Measurements from ENCODE around the gene CYSTM1.

CYSTM1 gene

DNA sequence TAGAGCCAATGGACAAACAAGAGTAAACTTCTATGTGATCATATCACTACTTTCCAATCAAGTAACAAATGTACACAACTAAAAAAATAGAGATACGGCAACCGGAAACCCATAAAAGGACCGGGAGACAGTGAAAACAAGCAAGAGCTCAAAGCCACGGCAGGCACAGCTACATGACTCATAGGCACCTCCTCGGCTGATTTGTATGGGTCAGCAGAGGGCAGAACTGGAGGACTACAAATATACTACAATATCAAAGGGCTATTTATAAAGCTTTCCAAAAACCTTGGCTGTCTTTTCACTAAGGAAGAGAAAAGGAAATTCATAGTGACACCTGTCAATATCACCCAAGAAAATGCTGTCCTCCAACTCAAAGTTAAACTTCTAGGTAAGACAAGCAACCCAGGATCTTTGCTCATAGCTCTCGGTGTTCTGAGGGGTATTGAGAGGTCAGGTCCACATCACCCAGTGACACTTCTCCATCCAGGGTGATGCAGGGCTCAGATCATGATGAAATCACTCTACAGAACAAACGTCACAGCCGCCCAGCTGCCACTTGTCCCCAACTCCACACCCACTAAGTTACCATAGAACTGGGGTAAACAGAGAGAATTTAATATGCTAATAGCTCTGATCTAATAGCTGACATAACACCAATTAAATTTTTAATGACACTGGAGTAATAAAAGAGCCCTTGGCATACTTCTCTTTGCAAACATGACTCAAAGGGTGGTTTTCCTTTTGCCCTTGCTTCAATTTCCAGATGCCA lies 86.6 kb downstream of the CYSTM1 start:
- DNase-seq = peak; percentile 51

DNA sequence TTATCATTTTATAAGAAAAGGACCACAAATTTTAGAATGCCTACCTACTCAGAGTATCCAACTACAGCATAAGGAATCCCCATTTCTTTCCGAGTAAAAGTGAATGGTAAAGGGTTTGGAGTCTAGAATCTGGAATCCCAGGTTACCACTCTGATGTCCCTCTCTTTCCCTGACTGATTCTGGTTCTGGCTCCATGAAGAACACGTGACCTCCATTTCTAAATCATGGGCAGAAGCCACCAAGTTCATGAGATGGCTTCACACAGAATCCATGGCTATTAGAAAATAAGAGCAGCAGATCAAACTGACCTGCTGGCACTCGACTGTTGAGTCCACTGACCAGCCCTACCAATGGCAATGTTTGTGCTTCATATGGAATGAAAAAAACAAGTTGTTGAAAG lies 87.2 kb downstream of the CYSTM1 start:
- no peak for DNase-seq

DNA sequence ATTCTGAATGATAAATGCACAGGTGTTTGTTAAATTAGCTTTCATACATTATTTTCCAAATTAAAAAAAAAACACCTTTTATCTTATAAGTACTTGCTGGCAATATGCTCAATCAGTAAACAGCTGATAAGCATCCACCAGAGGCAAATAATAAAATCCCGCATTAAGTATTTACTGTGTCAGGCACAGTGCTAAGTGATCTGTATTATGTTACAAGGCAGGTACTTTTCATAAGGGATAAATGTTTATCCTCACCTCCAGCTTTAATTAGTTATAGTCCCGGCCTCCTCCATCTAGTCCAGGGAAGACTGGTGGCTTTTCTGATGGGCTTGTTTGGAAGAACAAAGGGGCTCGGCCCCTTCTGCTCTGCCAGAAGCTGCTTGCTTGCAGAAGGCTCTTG lies 87.9 kb downstream of the CYSTM1 start:
- no peak for DNase-seq

DNA sequence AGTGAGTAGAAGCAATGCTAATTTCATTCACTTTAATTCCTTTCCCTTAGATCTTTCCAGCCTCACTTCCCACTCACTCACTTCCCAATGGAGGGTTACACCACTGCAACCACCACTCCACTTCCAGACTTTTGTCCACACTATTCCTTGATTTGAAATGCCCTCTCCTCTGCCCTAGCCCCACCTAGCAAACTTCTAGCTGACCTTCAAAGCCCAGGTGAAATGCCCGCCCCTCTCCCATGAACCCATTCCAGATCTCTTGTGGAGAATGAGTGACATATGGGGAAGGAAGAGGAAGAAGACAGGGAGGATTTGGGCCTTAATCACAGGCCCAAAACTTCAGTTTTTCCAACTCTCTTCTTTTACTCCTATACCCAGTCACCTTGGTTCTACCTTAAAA lies 90.9 kb downstream of the CYSTM1 start:
- DNase-seq = no peak

DNA sequence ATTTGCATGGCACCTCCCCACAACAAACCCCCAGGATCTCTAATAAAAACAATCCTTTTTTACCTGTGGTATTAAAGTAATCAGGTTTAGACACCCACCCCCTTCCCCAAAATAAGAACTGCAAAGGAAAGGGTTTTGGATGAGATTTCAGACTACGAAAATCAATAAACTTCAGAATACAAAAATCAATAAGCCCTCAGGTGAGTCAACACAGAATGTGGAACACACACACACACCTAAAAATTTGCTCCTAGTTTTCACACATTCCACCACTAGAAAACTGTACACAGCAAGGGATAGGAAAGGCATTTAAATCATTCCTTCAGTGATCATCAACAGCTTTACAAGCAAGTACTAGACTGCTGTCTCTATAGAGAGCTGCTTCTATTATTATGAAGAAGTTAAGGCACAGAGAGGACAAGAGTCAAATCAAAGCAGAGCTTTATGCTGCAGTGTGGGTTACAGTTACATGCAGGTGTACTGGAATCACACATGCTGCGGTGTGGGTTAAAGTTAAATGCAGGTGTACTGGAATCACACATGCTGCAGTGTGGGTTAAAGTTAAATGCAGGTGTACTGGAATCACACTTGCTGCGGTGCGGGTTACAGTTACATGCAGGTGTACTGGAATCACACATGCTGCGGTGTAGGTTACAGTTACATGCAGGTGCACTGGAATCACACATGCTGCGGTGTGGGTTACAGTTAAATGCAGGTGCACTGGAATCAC lies 91.6 kb downstream of the CYSTM1 start:
- DNase-seq = no peak

DNA sequence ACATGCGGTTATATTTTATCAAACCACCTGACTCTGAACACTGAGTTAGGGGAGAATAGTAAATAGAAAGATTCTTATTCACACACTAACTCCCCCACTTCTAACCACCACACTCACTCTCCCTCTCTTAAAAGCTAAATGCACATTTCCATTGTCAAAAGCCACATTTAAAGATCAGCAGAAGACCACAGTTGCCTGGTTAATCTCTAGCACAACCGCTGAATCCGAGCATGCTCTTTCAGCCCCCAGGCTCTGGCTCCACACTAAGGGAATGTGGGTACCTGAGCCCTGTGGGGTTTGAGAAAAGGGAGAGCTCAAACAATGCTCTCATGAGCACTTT lies 92.2 kb downstream of the CYSTM1 start:
- DNase-seq = no peak

DNA sequence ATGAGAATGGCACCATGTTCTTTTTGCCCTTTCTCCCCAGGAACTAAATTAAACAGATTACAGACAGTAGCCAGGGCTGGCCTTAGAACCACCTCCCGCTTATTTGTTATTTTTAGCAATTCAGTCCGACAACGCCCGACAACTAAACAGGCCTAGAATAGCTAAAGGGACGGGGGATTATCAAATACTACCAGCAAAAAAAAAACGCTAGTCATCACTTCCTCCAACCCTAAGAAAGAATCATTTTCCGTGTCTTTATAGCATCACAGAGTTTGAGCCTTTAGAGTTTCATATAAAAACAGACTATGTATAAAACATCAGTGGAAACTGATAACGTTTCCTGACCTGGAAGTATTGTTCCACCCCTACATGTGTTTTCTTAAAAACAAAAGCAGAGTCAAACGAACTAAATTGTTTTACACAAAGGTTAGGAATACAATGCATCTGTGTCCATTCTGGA lies 92.6 kb downstream of the CYSTM1 start:
- DNase-seq = no peak

DNA sequence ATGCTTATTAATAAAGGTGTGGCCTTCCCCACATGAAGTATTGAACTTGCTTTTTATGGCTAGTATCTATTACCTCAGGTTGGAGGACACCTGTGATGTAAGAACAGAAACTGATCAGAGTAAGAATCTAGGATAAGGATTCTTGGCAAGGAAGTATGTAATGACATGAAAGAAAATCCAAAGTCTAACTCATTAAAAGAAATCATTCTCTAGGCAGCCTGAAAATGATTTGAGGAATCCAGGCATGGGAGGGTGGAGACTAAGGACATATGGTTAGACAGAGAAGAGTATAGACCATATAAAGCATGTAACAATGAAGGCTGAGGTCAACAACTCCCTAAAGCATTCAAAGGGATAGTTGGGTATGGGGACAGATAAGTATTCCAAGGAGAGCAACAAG lies 95.0 kb downstream of the CYSTM1 start:
- no peak for DNase-seq

DNA sequence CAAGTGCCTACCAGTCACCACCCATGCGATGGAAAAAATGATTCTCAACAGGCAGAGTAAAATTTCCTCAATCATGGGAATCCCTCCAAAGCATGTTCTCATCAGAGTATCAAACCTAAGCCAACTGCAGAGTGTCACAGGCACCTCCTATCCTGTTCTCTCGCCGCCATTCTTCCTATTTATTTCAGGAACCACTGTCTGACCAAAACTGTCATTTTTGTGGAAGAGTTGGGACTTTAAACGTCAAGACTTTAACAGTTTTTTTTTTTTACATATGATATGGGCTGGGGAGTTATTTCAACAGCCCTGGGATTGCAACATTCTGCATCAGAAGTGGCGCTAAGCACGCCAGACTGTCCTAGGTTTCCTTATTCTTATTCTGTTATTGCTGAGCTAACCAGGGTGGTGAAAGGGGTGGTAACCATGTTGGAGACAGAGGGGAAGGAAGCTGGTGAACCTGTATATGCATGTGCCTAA lies 98.5 kb downstream of the CYSTM1 start:
- no peak for DNase-seq

DNA sequence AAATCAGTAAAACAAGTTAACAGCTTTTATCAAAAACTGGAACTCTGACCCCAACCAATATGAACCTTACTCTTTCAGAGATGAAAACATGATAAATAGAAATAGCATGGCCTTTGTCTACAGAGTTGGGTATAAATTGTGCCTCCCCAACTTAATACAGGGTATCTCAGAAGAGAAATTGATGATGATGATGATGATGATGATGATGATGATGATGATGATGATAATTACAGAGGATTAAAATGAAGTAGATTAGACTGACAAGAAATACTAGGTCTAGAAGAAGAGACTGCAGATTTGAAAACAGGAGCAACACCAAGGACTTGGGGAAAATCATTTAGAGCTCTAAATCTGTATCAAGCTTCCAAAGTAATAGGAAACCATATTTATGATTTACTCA lies 100.8 kb downstream of the CYSTM1 start:
- DNase-seq = no peak

DNA sequence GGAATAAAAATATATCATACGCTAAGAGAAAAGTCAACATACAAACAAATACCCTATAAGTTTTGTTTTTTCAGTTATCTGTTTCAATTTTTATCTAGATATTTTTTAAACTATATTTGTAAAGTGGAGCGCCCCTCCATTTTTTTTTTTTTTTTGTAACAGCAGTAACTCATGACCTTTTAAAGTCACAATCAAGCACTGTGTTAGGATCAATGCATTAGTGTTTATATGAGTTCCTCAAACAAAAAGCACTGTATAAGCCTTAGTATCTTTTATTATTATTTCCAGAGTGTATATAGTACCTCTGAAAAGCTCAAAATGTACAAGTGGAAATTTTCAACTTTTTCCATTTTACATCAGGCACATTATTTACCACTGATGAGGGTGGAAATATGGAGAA lies 107.3 kb downstream of the CYSTM1 start:
- no peak for DNase-seq

DNA sequence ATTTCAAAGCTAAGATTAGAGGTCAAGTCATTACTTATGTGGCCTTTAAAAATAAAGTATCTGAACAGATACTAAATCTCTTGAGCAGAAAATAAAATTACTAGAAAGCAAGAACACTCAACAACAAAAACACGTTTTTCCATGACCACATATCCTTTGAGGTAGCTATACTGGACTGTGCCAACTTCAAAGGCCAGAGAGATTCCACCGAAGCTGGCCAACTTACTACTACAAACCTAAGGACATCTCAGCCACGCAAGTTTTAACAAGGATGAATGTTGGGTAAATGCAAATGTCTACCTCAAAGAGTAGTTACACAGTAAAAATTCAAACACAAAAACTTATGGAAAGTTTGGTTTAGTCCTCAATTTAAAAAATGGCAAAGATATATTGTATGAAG lies 109.0 kb downstream of the CYSTM1 start:
- DNase-seq = no peak

DNA sequence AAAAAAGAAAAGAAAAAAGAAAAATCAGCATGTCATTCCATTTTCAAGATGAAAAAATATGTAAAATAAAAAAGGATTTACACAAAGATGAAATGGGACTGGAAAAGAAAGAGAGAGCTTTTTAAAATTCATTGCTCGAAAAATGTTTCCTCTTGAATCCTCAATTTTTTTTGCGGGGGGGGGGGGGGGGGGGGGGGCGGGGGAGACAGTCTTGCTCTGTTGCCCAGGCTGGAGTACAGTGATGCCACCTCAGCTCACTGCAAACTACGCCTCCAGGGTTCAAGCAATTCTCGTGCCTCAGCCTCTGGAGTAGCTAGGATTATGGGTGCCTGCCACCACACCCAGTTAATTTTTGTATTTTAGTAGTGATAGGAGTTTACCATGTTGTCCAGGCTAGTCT lies 111.4 kb downstream of the CYSTM1 start:
- DNase-seq = no peak

DNA sequence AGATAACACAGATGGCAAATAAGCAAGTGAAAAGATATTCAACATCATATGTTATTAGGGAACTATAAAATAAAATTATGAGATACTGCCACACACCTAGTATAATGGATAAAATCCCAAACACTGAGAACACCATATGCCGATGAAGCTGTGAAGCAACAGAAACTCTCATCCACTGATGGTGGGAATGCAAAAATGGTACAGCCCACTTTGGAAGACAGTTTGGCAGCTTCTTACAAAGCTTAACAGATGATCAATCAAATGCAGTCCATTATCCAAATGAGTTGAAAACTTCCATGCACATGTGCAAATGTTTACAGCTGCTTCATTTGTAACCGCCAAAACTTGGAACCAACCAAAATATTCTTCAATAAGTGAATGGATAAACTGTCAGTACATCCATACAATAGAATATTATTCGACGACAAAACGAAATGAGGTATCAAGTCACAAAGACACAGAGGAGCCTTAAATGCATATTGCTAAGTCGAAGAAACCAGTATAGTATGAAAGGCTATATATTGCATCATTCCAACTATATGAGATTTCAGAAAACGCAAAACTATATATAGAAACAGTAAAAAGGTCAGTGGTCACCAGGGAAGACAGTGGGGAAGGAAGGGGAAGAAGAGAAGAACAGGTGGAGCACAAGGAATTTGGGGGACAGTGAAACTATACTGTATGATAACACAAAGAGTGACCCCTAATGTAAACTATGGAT lies 113.0 kb downstream of the CYSTM1 start:
- no peak for DNase-seq

DNA sequence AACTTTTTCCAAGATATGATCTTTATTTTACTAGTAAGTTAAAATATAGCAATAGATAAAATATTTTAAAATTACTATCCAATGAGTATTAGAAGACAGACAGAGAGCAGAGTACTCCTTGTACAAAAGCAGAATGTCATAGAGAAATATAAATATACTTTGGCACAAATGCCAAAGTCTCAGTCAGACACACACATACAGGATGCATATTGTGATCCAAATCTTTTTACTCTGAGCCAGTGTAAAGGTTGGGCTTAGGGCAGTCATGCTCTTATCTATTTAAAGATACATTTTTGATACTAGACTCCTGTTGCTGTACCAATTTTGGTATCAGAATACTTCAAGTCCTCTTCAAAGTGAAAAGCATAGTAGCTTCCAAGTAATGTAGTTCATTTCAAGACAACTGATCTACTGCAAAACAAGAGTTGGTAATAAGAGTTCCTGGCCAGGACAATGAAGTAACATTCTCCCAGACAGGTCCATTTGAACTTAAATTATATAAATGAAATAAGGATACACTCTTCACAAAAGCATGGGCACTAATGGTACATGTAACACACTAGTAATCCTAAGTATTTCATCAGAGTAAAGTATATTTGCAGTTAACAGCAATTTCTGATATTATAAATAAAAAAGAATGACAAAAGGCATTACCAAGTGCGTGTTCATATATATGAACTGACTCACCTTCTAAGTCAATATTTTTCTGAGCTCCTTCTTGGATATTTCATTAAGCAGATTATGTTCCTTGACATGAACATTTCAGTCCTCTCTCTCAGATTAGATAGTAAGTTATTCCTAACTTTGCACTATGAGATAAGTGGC lies 117.4 kb downstream of the CYSTM1 start:
- no peak for DNase-seq
